Activated CD4-positive, alpha-beta T cell treated with anti-CD3 and anti-CD28 coated beads, Interleukin-2, amount 10 ng/mL, durations not matched to agents 7 days and 5 days (primary cell): ENCODE measurements around the gene SGCB. TPM values are rescaled to one million over a fixed set of nuclear protein-coding genes. Genes with fewer than 3 reads are reported as not detected.

Experiments used
- CTCF ChIA-PET: fragments of 350-600 bp; sonication (Branson Sonifier 250); formaldehyde crosslinking; loops from one replicate; lab custom pipeline; 2021; ENCODE audit warnings: antibody characterized with exemption; lab: Charles Lee
- POLR2A ChIA-PET: fragments of 350-600 bp; sonication (Branson Sonifier 250); formaldehyde crosslinking; loops from one replicate; lab custom pipeline; 2021; ENCODE audit warnings: antibody characterized with exemption; lab: Charles Lee
- DNase-seq: peaks from one replicate; pipeline ENCODE4 v3.0.0-alpha.2; 2020
- H3K27ac Mint-ChIP-seq: one replicate; pipeline ENCODE4 v1.8.0; 2021; ENCODE audit warnings: mild to moderate bottlenecking, moderate library complexity, mixed read lengths
- H3K27me3 Mint-ChIP-seq: one replicate; pipeline ENCODE4 v1.8.0; 2021; ENCODE audit warnings: mixed read lengths
- H3K36me3 Mint-ChIP-seq: one replicate; pipeline ENCODE4 v1.8.0; 2021; ENCODE audit warnings: low read depth, mixed read lengths
- H3K4me1 Mint-ChIP-seq: one replicate; pipeline ENCODE4 v1.8.0; 2021; ENCODE audit warnings: mixed read lengths
- H3K4me3 Mint-ChIP-seq: one replicate; pipeline ENCODE4 v1.8.0; 2021; ENCODE audit warnings: mild to moderate bottlenecking, moderate library complexity, mixed read lengths
- H3K9me3 Mint-ChIP-seq: one replicate; pipeline ENCODE4 v1.8.0; 2021; ENCODE audit warnings: mixed read lengths
- total RNA-seq, 2 experiments: library from RNA; stranded (reverse); gene quantifications; one replicate each; pipeline ENCODE4 v1.2.3, GENCODE V29; 2021

Gene SGCB
- total RNA-seq, 2 experiments from 2014 or later, result 14.2 to 15.2 TPM

DNA sequence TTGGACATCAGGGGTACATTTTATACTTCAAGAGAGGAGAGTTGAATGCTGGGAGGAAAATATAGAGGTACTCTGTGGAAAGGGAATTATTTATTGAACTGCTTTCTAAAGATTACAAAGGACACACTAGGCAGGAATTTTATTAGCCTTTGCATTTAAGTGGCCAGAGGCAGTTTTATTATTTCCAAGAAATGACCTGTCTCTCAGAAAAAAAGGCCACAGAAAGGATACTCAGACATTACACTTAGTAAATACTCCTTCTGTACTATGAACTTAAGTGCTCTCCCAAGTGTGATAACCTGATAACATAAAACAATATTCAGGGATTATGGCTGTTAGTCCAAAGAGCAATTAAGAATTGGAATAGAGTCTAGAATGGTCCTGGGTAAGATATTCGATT lies 25.4 kb downstream of the SGCB start:
- Mint-ChIP-seq H3K4me3 (no peak overlapping the region), H3K27me3 (no peaks in the 10 kb centered on the region), H3K36me3 (no peaks in the 10 kb centered on the region), H3K9me3 (no peaks in the 10 kb centered on the region), H3K4me1 (no peaks in the 10 kb centered on the region), H3K27ac (no peak overlapping the region)
- ChIA-PET POLR2A (no interaction called here), CTCF (no interaction called here)
- DNase-seq, result no peak

GRCh38 chr4:52010986-52011385 lies 27.1 kb downstream of the SGCB start:
- Mint-ChIP-seq H3K4me3 (no peak overlapping the region), H3K9me3 (no peaks in the 10 kb centered on the region), H3K36me3 (no peaks in the 10 kb centered on the region), H3K27ac (no peak overlapping the region), H3K27me3 (no peaks in the 10 kb centered on the region), H3K4me1 (no peaks in the 10 kb centered on the region)
- ChIA-PET CTCF (no interaction called here), POLR2A (no interaction called here)
- no peak for DNase-seq

- CTCF ChIA-PET, result no interaction called here
- POLR2A ChIA-PET, result no interaction called here
- no peaks in the 10 kb centered on the region for H3K36me3 Mint-ChIP-seq
- H3K4me1 Mint-ChIP-seq, result no peaks in the 10 kb centered on the region
- no peak overlapping the region for H3K4me3 Mint-ChIP-seq
- no peaks in the 10 kb centered on the region for H3K9me3 Mint-ChIP-seq
- H3K27me3 Mint-ChIP-seq, result no peaks in the 10 kb centered on the region
- DNase-seq, result no peak
- H3K27ac Mint-ChIP-seq, result no peak overlapping the region
Measured at GRCh38 chr4:52006887-52007286, 31.2 kb downstream of the SGCB start.

DNA sequence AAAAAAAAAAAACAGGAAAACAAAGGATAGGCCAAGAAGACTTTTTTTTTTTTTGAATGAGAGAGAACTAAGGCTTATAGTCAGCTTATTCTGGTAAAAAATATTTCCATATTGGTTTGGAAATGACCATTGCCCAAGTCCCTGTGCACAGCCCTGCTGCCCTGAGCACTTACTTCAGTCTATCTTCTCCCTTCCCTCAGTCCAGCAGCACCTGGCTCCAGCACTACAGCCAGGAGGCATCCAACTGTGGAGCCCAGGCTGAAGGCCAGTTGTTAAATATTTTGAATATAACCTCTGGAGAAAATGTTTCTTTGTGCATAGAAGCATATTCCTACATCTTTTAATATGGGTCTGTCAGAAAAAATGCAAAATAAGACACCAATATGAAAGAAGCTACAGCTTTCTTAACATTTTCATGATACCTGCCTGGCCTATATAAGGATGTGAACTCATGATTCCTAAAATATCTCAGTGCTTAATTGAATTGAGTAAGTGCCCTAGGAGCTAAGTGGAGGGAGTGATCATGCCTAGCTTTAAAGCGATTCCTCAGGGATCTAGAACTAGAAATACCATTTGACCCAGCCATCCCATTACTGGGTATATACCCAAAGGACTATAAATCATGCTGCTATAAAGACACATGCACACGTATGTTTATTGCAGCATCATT lies 32.4 kb downstream of the SGCB start:
- ChIA-PET POLR2A (no interaction called here), CTCF (interaction anchor here (0.6 kb wide), 1 partner anchor 87 kb away, joined by 3 read pairs; no protein-coding TSS in a partner anchor)
- no peak for DNase-seq
- Mint-ChIP-seq H3K27me3 (no peaks in the 10 kb centered on the region), H3K4me1 (no peaks in the 10 kb centered on the region), H3K9me3 (no peaks in the 10 kb centered on the region), H3K36me3 (no peaks in the 10 kb centered on the region), H3K4me3 (no peak overlapping the region), H3K27ac (no peak overlapping the region)

DNA sequence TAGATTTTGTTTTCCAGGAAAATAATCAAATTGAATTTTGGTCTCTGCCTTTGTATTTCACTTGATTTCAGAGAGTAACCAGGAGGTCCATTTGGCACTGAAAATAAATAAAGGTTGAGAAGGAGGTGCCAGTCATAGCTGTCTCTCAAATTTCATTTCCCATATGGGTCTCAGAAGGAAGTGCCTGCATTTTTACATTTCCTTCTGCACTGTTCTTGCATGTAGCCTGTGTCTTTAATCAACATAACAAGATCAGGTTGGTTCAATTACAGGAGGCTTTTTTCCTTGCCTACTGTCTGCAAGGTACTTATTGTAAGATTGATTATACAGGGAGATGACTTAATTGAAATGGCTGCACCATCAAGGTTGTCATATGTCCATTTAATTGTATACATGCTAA lies 33.7 kb downstream of the SGCB start:
- ChIA-PET POLR2A (no interaction called here), CTCF (interaction anchor here (0.6 kb wide), 1 partner anchor 56 kb away, joined by 3 read pairs; no protein-coding TSS in a partner anchor)
- H3K27me3 Mint-ChIP-seq, result no peaks in the 10 kb centered on the region
- no peaks in the 10 kb centered on the region for H3K4me1 Mint-ChIP-seq
- H3K4me3 Mint-ChIP-seq, result no peak overlapping the region
- no peaks in the 10 kb centered on the region for H3K9me3 Mint-ChIP-seq
- H3K36me3 Mint-ChIP-seq, result no peaks in the 10 kb centered on the region
- no peak overlapping the region for H3K27ac Mint-ChIP-seq
- no peak for DNase-seq

GRCh38 chr4:52001616-52002015 lies 36.5 kb downstream of the SGCB start:
- no peak overlapping the region for H3K4me3 Mint-ChIP-seq
- CTCF ChIA-PET, result no interaction called here
- H3K27ac Mint-ChIP-seq, result no peak overlapping the region
- no peak for DNase-seq
- H3K9me3 Mint-ChIP-seq, result no peaks in the 10 kb centered on the region
- POLR2A ChIA-PET, result no interaction called here
- peaks cover 2% of the 10 kb centered on the region for H3K27me3 Mint-ChIP-seq
- no peaks in the 10 kb centered on the region for H3K36me3 Mint-ChIP-seq
- H3K4me1 Mint-ChIP-seq, result no peaks in the 10 kb centered on the region

DNA sequence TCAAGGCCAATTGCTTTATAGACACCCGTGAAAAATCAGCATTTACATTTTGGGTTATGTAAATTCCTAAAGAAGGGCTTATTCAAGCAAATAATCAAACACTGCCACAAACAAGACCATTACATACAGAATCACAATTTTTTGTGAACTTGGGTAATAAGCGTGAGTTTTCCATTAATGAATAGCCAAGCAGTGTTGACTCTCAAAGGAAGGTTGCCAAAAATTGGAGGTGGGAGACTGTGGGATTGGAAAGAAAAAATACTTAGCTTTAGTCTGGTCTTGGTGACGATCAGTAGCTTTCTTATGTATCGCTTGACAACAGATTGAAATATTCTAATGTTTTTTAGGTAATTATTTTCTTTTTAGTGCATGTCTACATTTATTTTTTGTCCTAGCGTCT lies 38.8 kb downstream of the SGCB start:
- ChIA-PET POLR2A (no interaction called here), CTCF (no interaction called here)

GRCh38 chr4:51998837-51999236 lies 39.3 kb downstream of the SGCB start:
- H3K27me3 Mint-ChIP-seq, result peaks cover 2% of the 10 kb centered on the region
- H3K27ac Mint-ChIP-seq, result no peak overlapping the region
- H3K9me3 Mint-ChIP-seq, result no peaks in the 10 kb centered on the region
- DNase-seq, result no peak
- no peaks in the 10 kb centered on the region for H3K36me3 Mint-ChIP-seq
- no peak overlapping the region for H3K4me3 Mint-ChIP-seq
- ChIA-PET POLR2A (no interaction called here), CTCF (no interaction called here)
- H3K4me1 Mint-ChIP-seq, result no peaks in the 10 kb centered on the region

More for the DNA sequence above, 38.8 kb downstream of the SGCB start:
- H3K36me3 Mint-ChIP-seq, result no peaks in the 10 kb centered on the region
- H3K9me3 Mint-ChIP-seq, result no peaks in the 10 kb centered on the region
- DNase-seq, result no peak
- no peak overlapping the region for H3K4me3 Mint-ChIP-seq
- H3K27ac Mint-ChIP-seq, result no peak overlapping the region
- no peaks in the 10 kb centered on the region for H3K4me1 Mint-ChIP-seq
- peaks cover 2% of the 10 kb centered on the region for H3K27me3 Mint-ChIP-seq

GRCh38 chr4:51997647-51998046 lies 40.5 kb downstream of the SGCB start:
- Mint-ChIP-seq H3K36me3 (no peaks in the 10 kb centered on the region), H3K27ac (no peak overlapping the region), H3K27me3 (peaks cover 2% of the 10 kb centered on the region), H3K4me1 (no peaks in the 10 kb centered on the region), H3K4me3 (no peak overlapping the region), H3K9me3 (no peaks in the 10 kb centered on the region)
- ChIA-PET POLR2A (no interaction called here), CTCF (no interaction called here)
- DNase-seq, result no peak

DNA sequence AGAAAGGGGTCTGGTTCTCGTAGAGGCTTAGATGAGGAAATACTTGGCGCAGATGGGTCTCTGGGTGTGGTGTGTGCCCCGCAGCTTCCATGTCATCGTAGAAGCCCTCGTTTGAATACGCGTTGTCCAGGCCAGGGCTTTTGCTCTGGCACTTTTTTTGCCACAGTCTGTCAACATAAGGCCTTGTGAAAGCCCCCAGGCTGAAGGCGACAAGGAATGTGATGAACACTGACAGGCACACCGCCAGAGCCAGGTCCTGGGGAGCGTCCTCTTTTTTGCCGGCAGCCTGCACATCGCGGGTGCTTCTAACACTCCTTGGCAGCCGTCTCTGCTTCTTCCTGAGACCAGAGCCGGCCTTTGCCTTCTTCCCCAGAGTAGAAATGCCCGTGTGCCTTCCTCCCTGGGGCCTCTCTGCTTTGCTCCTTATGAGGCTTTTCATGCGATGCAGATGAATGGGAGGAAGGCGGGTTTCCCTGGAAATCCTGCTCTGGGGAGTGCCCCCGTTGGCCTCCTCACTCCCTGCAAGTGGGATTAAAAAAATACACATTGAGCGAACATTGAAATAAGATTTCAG lies 42.4 kb downstream of the SGCB start:
- no peak overlapping the region for H3K27ac Mint-ChIP-seq
- H3K27me3 Mint-ChIP-seq, result peaks cover 2% of the 10 kb centered on the region
- no peak overlapping the region for H3K4me3 Mint-ChIP-seq
- no peaks in the 10 kb centered on the region for H3K4me1 Mint-ChIP-seq
- DNase-seq, result no peak
- ChIA-PET CTCF (no interaction called here), POLR2A (no interaction called here)
- peaks cover 1% of the 10 kb centered on the region for H3K9me3 Mint-ChIP-seq
- no peaks in the 10 kb centered on the region for H3K36me3 Mint-ChIP-seq

Other genes with a start within 250 kb of the SGCB start
- gene DCUN1D4, start 195.1 kb downstream of the SGCB start, total RNA-seq, result 10 to 100 TPM; 25.7 to 34.1 TPM
- under 1 TPM; 0.12 to 0.27 TPM for gene LRRC66, start 17.9 kb downstream of the SGCB start, total RNA-seq
- under 1 TPM; 0.35 to 0.73 TPM for gene SPATA18, start 13.0 kb upstream of the SGCB start, total RNA-seq